Body of pancreas (tissue), 4 donors: ENCODE results near the gene PRR14. TPM values are rescaled to one million over a fixed set of nuclear protein-coding genes. Genes with fewer than 3 reads are reported as not detected.

Experiments
- ATAC-seq: fragments of 150-250 bp; one replicate; pipeline ENCODE4 v1.9.1; 2016
- DNase-seq, 4 donors: peaks; one replicate each; pipeline ENCODE4 v3.0.0-alpha.2; 2019
- H3K27ac ChIP-seq, 4 donors: fragments of 200-600 bp; sonication (generic); 1 replicate in 3 of 4; 2 replicates in 1 of 4; pipeline versions ENCODE4 v1.5.1 to v1.6.1; 2016 to 2019; ENCODE audit warnings: mild to moderate bottlenecking in 1 of 4, mixed read lengths in 1 of 4, moderate library complexity in 1 of 4
- H3K27me3 ChIP-seq, 2 donors: fragments of 200-600 bp; sonication (generic); one replicate each; pipeline ENCODE4 v1.6.0; 2016; ENCODE audit warnings: mild to moderate bottlenecking in 1 of 2
- H3K36me3 ChIP-seq, 2 donors: fragments of 200-600 bp; sonication (generic); replicated peaks in 1 of 2; 2 replicates each; pipeline ENCODE4 v1.5.1; 2016; ENCODE audit warnings: low read depth in 2 of 2; ENCODE audit not compliant: insufficient read depth in 1 of 2
- H3K4me1 ChIP-seq: fragments of 200-600 bp; sonication (generic); one replicate; pipeline ENCODE4 v1.6.0; 2016
- H3K4me3 ChIP-seq, 2 donors: fragments of 200-600 bp; sonication (generic); 1 replicate in 1 of 2; 2 replicates in 1 of 2; pipeline ENCODE4 v1.5.1; 2016 to 2019
- H3K9me3 ChIP-seq, 3 donors: fragments of 200-600 bp; sonication (generic); 1 replicate in 2 of 3; 2 replicates in 1 of 3; pipeline ENCODE4 v1.5.1; 2016
- CTCF ChIP-seq, 7 experiments: fragments of 450-650 bp in 4 of 7; fragments of 200-600 bp in 3 of 7; sonication (generic) in 3 of 7; IDR thresholded peaks; one replicate each; pipeline ENCODE4 v1.5.1; 2016 to 2019; ENCODE audit warnings: antibody characterized with exemption in 7 of 7
- POLR2A ChIP-seq, 3 donors: fragments of 450-650 bp; IDR thresholded peaks; one replicate each; pipeline ENCODE4 v1.6.1; 2016; ENCODE audit warnings: antibody characterized with exemption in 3 of 3, mild to moderate bottlenecking in 2 of 3
- WGBS, 2 donors: methylation state at CpG; one replicate each; pipeline ENCODE4 v1.1.5; 2017; 5-methylcytosine and 5-hydroxymethylcytosine counted together
- intact Hi-C: fragments of 100-400 bp; cut with DNase I; formaldehyde crosslinking; loops from one replicate; pipeline ENCODE4 v1.15.1; 2023
- total RNA-seq, 2 donors: library from RNA; depleted of rRNA; stranded (reverse); fragments of >200 nt; gene quantifications; one replicate each; pipeline ENCODE4 v1.1.0, GENCODE V29; 2016

Gene PRR14
- total RNA-seq, 2 donors from 2014 or later: 20.5 to 65.6 TPM

GRCh38 chr16:30660424-30661261 lies 9.9 kb downstream of the PRR14 start:
- Histone ChIP-seq H3K36me3 (peaks cover 0 to 9% of the 10 kb centered on the region in 2 donors), H3K4me1 (peaks cover 49% of the 10 kb centered on the region), H3K4me3 (peak overlapping the region; percentile 58 to 63), H3K27ac (peak overlapping the region in 3 of 4 donors; percentile 99), H3K9me3 (no peaks in the 10 kb centered on the region), H3K27me3 (no peaks in the 10 kb centered on the region)
- TF ChIP-seq POLR2A (IDR thresholded peaks at IDR 0.05): no peak
- TF ChIP-seq CTCF (IDR thresholded peaks at IDR 0.05): no peak
- 41 to 42% methylated on average over 20 to 21 of the region's 21 CpGs for WGBS, 2 donors
- no peak for ATAC-seq
- no peak for DNase-seq
- intact Hi-C loops: no loop called here

- intact Hi-C loops: no loop called here
- 84 to 86% methylated on average over 13 to 17 of the region's 17 CpGs for WGBS, 2 donors
- Histone ChIP-seq H3K4me3 (no peak overlapping the region), H3K27me3 (no peaks in the 10 kb centered on the region), H3K9me3 (no peaks in the 10 kb centered on the region), H3K4me1 (peaks cover 39% of the 10 kb centered on the region), H3K36me3 (peaks cover 10 to 20% of the 10 kb centered on the region in 2 donors), H3K27ac (no peak overlapping the region)
- TF ChIP-seq CTCF (IDR thresholded peaks at IDR 0.05) (no peak), POLR2A (IDR thresholded peaks at IDR 0.05) (no peak)
- ATAC-seq (no peak), DNase-seq (no peak)
Observed at GRCh38 chr16:30662449-30662848, 11.7 kb downstream of the PRR14 start.

- Histone ChIP-seq H3K36me3 (peaks cover 15 to 26% of the 10 kb centered on the region in 2 donors), H3K27me3 (no peaks in the 10 kb centered on the region), H3K9me3 (no peaks in the 10 kb centered on the region), H3K4me1 (peaks cover 37% of the 10 kb centered on the region), H3K4me3 (no peak overlapping the region), H3K27ac (no peak overlapping the region)
- no peak for TF ChIP-seq CTCF (IDR thresholded peaks at IDR 0.05)
- TF ChIP-seq POLR2A (IDR thresholded peaks at IDR 0.05): no peak
- no peak for ATAC-seq
- WGBS, 2 donors: 68 to 80% methylated on average over 8 of the region's 8 CpGs
- intact Hi-C loops: no loop called here
- no peak for DNase-seq
Observed at GRCh38 chr16:30663038-30663437, 12.3 kb downstream of the PRR14 start.

GRCh38 chr16:30663820-30664219 lies 13.1 kb downstream of the PRR14 start:
- 80 to 85% methylated on average over 6 to 9 of the region's 9 CpGs for WGBS, 2 donors
- H3K4me3 ChIP-seq: no peak overlapping the region
- TF ChIP-seq CTCF (IDR thresholded peaks at IDR 0.05): no peak
- no peak for TF ChIP-seq POLR2A (IDR thresholded peaks at IDR 0.05)
- H3K9me3 ChIP-seq: no peaks in the 10 kb centered on the region
- no peak overlapping the region for H3K27ac ChIP-seq
- no peaks in the 10 kb centered on the region for H3K27me3 ChIP-seq
- no peak for DNase-seq
- ATAC-seq: no peak
- intact Hi-C loops: no loop called here
- H3K36me3 ChIP-seq: peaks cover 21 to 30% of the 10 kb centered on the region in 2 donors
- H3K4me1 ChIP-seq: peaks cover 37% of the 10 kb centered on the region
